ENCODE data around the gene PCDHGA12.

PCDHGA12 gene

DNA sequence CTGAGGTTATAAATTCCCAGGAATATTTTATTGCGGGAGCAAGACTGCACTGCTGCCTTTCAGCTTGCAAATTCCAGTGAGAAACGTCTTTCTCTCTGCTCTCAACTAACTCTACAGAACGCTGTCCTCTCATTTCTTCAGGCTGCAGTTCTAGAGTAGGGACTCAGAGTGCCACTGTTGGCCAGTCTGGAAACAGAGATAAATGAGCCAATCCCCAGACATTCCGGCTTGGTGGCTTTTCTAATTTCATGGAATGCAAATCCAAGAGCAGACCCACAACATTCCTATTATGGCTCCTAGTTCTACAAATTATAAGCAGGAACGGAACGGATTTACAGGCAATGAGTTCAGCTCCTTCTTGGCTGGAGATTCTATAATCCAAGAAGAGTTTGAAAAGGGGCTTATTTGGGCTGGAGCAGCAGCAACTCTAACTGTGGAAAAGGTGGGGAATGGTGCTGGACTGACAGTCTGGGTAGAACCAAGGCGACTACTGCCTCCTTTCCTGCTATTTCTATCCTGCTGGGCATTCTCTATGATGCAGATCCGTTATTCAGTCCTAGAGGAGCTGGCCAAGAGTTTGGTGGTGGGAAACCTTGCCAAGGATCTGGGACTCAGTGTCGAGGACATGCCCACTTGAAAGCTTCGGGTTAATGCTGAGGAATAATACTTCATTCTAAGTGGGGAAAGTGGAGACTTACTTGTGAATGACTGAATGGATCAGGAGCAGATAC, 9.3 kb downstream of the PCDHGA12 start:
- no peak for DNase-seq (ENCODE audit: low read depth)

DNA sequence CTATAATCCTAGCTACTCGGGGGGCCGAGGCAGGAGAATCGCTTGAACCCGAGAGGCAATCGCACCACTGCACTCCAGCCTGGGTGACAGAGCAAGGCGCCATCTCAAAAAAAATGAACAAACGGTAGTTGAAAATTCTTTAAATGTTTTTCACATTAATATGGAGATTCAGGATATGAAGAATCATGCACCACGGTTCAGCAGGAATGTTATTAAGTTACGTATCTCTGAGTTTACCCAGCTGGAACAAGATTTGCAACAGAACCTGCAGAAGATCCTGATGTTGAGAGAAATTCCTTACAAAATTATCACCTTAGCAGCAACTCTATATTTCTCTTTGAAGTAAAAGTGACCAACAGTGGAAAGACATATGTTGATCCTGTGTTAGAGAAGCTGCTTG, 10.0 kb downstream of the PCDHGA12 start:
- DNase-seq (ENCODE audit: low read depth), result no peak

DNA sequence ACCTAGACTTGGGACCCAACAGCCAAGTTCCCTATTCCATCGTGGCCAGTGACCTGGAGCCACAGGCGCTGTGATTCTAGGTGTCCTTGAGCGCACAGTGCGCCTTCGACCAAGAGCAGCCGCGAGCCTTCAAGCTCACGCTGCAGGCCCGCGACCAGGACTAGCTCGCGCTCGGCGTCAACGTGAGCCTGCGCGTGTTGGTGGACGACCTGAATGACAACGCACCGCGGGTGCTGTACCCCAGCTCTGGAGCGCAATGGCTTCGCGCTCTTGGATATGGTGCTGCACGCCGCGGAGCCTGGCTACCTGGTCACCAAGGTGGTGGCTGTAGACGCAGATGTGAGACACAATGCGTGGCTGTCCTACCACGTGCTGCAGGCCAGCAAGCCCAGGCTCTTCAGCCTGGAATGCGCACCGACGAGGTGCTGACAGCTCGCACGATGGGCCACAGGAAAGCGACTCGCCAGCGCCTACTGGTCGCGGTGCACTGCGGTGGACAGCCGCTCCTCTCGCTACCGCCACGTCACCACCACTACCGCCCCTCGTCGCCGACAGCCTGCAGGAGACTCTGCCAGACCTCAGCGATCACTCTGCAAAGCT, 11.4 kb downstream of the PCDHGA12 start:
- DNase-seq (ENCODE audit: low read depth), result no peak

DNA sequence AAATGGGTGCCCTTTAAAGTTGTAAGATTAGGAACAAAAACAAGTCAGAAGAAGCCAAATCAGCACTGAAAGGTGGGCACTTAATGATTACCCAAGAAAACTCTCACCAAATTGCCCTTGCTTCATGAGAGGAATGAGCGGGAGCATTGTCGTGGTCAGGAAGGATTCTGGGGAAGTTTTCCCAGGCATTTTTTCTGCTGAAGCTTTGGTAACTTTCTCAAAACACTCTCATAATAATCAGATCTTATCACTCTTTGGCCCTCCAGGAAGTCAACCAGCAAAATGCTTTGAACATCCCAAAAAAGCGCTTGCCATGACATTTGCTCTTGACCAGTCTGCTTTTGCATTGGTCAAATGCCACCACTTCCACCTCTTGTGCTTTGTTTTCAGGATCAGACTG, 35.0 kb downstream of the PCDHGA12 start:
- no peak for DNase-seq (ENCODE audit: low read depth)

DNA sequence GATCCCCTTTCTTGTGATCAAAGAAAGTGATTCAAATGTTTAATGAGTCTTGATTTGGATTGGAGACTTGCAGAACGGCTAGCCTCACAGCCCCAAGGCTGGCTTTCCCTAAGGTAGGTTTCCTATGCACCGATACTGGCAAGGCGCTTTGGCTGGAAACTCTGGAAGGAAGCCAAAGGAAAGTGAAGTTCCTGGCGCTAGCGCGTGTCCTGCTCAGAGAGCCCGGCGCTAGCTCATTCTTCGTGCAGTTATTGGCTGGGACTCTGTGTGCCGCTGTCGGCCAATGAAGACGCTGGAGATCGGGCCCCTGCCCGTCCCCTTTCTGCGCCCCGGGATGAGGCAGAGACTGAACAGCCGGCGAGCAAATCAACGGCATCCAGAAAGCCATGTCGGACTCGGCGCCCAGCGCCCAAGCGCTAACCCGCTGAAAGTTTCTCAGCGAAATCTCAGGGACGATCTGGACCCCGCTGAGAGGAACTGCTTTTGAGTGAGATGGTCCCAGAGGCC, 45.4 kb downstream of the PCDHGA12 start, which contains the start of gene PCDHGC3:
PCDHGC3 (plus strand) TSS at position 342 of the 507 bp plus-strand sequence; CDS start at position 493, 151 bp downstream.
- DNase-seq (ENCODE audit: low read depth), result no peak

DNA sequence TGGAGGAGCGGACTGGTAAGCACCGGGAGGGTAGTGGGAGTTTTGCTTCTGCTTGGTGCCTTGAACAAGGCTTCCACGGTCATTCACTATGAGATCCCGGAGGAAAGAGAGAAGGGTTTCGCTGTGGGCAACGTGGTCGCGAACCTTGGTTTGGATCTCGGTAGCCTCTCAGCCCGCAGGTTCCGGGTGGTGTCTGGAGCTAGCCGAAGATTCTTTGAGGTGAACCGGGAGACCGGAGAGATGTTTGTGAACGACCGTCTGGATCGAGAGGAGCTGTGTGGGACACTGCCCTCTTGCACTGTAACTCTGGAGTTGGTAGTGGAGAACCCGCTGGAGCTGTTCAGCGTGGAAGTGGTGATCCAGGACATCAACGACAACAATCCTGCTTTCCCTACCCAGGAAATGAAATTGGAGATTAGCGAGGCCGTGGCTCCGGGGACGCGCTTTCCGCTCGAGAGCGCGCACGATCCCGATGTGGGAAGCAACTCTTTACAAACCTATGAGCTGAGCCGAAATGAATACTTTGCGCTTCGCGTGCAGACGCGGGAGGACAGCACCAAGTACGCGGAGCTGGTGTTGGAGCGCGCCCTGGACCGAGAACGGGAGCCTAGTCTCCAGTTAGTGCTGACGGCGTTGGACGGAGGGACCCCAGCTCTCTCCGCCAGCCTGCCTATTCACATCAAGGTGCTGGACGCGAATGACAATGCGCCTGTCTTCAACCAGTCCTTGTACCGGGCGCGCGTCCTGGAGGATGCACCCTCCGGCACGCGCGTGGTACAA, 46.0 kb downstream of the PCDHGA12 start:
- no peak for DNase-seq (ENCODE audit: low read depth)

DNA sequence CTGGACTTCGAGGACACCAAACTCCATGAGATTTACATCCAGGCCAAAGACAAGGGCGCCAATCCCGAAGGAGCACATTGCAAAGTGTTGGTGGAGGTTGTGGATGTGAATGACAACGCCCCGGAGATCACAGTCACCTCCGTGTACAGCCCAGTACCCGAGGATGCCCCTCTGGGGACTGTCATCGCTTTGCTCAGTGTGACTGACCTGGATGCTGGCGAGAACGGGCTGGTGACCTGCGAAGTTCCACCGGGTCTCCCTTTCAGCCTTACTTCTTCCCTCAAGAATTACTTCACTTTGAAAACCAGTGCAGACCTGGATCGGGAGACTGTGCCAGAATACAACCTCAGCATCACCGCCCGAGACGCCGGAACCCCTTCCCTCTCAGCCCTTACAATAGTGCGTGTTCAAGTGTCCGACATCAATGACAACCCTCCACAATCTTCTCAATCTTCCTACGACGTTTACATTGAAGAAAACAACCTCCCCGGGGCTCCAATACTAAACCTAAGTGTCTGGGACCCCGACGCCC, 46.8 kb downstream of the PCDHGA12 start:
- no peak for DNase-seq (ENCODE audit: low read depth)

DNA sequence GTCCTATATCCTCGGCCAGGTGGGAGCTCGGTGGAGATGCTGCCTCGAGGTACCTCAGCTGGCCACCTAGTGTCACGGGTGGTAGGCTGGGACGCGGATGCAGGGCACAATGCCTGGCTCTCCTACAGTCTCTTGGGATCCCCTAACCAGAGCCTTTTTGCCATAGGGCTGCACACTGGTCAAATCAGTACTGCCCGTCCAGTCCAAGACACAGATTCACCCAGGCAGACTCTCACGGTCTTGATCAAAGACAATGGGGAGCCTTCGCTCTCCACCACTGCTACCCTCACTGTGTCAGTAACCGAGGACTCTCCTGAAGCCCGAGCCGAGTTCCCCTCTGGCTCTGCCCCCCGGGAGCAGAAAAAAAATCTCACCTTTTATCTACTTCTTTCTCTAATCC, 47.5 kb downstream of the PCDHGA12 start:
- no peak for DNase-seq (ENCODE audit: low read depth)

DNA sequence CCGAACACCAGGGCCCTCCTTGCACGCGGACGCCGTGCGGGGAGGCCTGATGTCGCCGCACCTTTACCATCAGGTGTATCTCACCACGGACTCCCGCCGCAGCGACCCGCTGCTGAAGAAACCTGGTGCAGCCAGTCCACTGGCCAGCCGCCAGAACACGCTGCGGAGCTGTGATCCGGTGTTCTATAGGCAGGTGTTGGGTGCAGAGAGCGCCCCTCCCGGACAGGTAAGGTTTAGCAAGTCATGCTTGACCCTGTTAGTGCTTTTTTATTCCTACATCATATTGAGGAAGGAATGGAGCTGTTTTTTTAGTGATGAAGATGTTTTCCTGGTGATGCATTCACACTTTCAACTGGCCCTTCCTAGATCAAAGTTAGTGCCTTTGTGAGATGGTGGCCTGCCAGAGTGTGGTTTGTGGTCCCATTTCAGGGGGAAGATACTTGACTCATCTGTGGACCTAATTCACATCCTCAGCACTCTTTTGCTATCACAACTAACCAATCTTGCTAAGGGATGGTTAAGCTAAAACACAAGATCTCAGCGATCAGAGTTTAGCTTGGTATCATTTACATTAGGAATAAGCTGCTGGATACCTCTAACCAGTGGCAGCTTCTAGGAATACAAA, 48.1 kb downstream of the PCDHGA12 start:
- DNase-seq (ENCODE audit: low read depth), result no peak

DNA sequence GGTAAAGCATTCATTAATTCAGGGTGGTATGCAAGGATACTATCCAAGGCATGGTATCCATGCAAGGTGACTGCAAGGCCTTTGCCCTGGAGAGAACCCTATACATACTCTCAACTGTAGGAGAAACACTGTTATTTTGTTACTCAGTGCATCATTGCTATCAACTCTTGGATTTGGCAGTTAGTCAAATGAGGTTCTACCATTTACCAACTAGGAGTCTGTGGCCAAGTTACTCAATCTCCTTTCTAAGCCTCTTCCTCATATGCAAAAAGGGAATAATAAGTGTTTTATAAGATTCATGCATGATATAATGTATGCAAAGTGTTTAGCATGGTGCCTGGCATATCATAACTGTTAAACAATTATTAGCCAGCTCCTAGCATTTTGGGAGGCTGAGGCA, 49.5 kb downstream of the PCDHGA12 start:
- DNase-seq (ENCODE audit: low read depth), result no peak

Measured in stimulated activated CD8-positive, alpha-beta memory T cell treated with anti-CD3 and anti-CD28 coated beads, Interleukin-15, amount 100 ng/mL, for 1 hour (primary cell).